Measurements from ENCODE around the gene GABRB1.

GRCh38 chr4:47031011-47031678, at the start of gene GABRB1:
- TF ChIP-seq, protein P1, sequence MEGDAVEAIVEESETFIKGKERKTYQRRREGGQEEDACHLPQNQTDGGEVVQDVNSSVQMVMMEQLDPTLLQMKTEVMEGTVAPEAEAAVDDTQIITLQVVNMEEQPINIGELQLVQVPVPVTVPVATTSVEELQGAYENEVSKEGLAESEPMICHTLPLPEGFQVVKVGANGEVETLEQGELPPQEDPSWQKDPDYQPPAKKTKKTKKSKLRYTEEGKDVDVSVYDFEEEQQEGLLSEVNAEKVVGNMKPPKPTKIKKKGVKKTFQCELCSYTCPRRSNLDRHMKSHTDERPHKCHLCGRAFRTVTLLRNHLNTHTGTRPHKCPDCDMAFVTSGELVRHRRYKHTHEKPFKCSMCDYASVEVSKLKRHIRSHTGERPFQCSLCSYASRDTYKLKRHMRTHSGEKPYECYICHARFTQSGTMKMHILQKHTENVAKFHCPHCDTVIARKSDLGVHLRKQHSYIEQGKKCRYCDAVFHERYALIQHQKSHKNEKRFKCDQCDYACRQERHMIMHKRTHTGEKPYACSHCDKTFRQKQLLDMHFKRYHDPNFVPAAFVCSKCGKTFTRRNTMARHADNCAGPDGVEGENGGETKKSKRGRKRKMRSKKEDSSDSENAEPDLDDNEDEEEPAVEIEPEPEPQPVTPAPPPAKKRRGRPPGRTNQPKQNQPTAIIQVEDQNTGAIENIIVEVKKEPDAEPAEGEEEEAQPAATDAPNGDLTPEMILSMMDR (IDR thresholded peaks at IDR 0.05), result no peak
- TF ChIP-seq POLR2A (IDR thresholded peaks at IDR 0.05), result no peak

All from vagina (tissue), 2 donors.